Astrocyte (in vitro differentiated cells and primary cell): ENCODE results near the gene AIFM2. TPM values are rescaled to one million over a fixed set of nuclear protein-coding genes. Genes with fewer than 3 reads are reported as not detected.

Experiments
- DNase-seq: peaks from one replicate; pipeline ENCODE4 v3.0.0-alpha.2; 2010; ENCODE audit warnings: low read depth
- FAIRE-seq: peaks from 2 replicates; lab custom pipeline; 2011; peaks lifted over from hg19 to GRCh38; lab: Jason Lieb, UNC
- H2AFZ ChIP-seq: 2 replicates; pipeline ENCODE4 v1.6.0; 2012; ENCODE audit warnings: low read depth, low read length, inconsistent platforms
- H3K27ac ChIP-seq: 2 replicates; pipeline ENCODE4 v1.5.1; 2011; ENCODE audit warnings: low read depth, low read length, inconsistent platforms
- H3K27me3 ChIP-seq: 2 replicates; pipeline ENCODE4 v1.6.0; 2011; ENCODE audit warnings: low read length, inconsistent platforms; ENCODE audit not compliant: insufficient read depth
- H3K36me3 ChIP-seq: 2 replicates; pipeline ENCODE4 v1.5.1; 2011; ENCODE audit warnings: low read length, inconsistent platforms; ENCODE audit not compliant: insufficient read depth
- H3K4me1 ChIP-seq: 2 replicates; pipeline ENCODE4 v1.5.1; 2011; ENCODE audit warnings: low read length, inconsistent platforms; ENCODE audit not compliant: insufficient read depth
- H3K4me2 ChIP-seq: 2 replicates; pipeline ENCODE4 v1.6.0; 2012; ENCODE audit warnings: low read length, inconsistent platforms
- H3K4me3 ChIP-seq: 2 replicates; pipeline ENCODE4 v1.5.1; 2011; ENCODE audit warnings: low read depth, mild to moderate bottlenecking, low read length, inconsistent platforms; ENCODE audit not compliant: insufficient read depth
- H3K79me2 ChIP-seq: 2 replicates; pipeline ENCODE4 v1.6.0; 2012; ENCODE audit warnings: mild to moderate bottlenecking, low read length, inconsistent platforms; ENCODE audit not compliant: insufficient read depth
- H3K9ac ChIP-seq: 2 replicates; pipeline ENCODE4 v1.6.0; 2012; ENCODE audit warnings: mild to moderate bottlenecking, low read length, inconsistent platforms
- H3K9me3 ChIP-seq: 2 replicates; pipeline ENCODE4 v1.5.1; 2012; ENCODE audit warnings: low read depth, mild to moderate bottlenecking, low read length, inconsistent platforms; ENCODE audit not compliant: insufficient read depth
- H4K20me1 ChIP-seq: 2 replicates; pipeline ENCODE4 v1.6.0; 2012; ENCODE audit warnings: low read length, inconsistent platforms; ENCODE audit not compliant: insufficient read depth
- H3K27ac Mint-ChIP-seq: one replicate; pipeline ENCODE4 v1.8.0; 2021; ENCODE audit warnings: mild to moderate bottlenecking, mixed read lengths; ENCODE audit not compliant: unreplicated experiment
- H3K27me3 Mint-ChIP-seq: one replicate; pipeline ENCODE4 v1.8.0; 2021; ENCODE audit warnings: low read depth, mixed read lengths; ENCODE audit not compliant: unreplicated experiment
- H3K36me3 Mint-ChIP-seq: one replicate; pipeline ENCODE4 v1.8.0; 2021; ENCODE audit warnings: low read depth, mixed read lengths; ENCODE audit not compliant: unreplicated experiment
- H3K4me1 Mint-ChIP-seq: one replicate; pipeline ENCODE4 v1.8.0; 2021; ENCODE audit warnings: low read depth, mixed read lengths; ENCODE audit not compliant: unreplicated experiment
- H3K4me3 Mint-ChIP-seq: one replicate; pipeline ENCODE4 v1.8.0; 2021; ENCODE audit warnings: mild to moderate bottlenecking, moderate library complexity, mixed read lengths; ENCODE audit not compliant: unreplicated experiment
- H3K9me3 Mint-ChIP-seq: one replicate; pipeline ENCODE4 v1.8.0; 2021; ENCODE audit warnings: mild to moderate bottlenecking, mixed read lengths; ENCODE audit not compliant: unreplicated experiment
- EZH2 ChIP-seq: IDR thresholded peaks from 2 replicates; pipeline ENCODE4 v1.6.1; 2012; ENCODE audit warnings: mild to moderate bottlenecking, low read length, inconsistent platforms; ENCODE audit not compliant: insufficient read depth
- total RNA-seq: library from RNA; stranded (reverse); gene quantifications from 2 replicates; pipeline ENCODE4 v1.2.1, GENCODE V29; 2021
- TF ChIP-seq, protein P1 (sequence below): IDR thresholded peaks from 2 replicates; pipeline ENCODE4 v1.5.1; 2011; ENCODE audit warnings: low read depth, mild to moderate bottlenecking, inconsistent platforms, low read length, moderate library complexity; ENCODE audit not compliant: insufficient read depth

Gene AIFM2
- total RNA-seq, 1 donor from 2014 or later, result 7.1 TPM

- peaks cover 2% of the 10 kb centered on the region for H3K36me3 ChIP-seq
- H3K4me3 ChIP-seq, result no peak overlapping the region
- no peak overlapping the region for H3K4me3 Mint-ChIP-seq
- no peak for DNase-seq
- no peak overlapping the region for H3K4me2 ChIP-seq
- H3K79me2 ChIP-seq, result no peaks in the 10 kb centered on the region
- H3K9me3 ChIP-seq, result no peaks in the 10 kb centered on the region
- no peak overlapping the region for H2AFZ ChIP-seq
- H3K36me3 Mint-ChIP-seq, result peaks cover 13% of the 10 kb centered on the region
- no peak for FAIRE-seq
- no peaks in the 10 kb centered on the region for H3K9me3 Mint-ChIP-seq
- no peak overlapping the region for H3K27ac Mint-ChIP-seq
- H3K4me1 ChIP-seq, result no peaks in the 10 kb centered on the region
- H4K20me1 ChIP-seq, result no peaks in the 10 kb centered on the region
- H3K27ac ChIP-seq, result no peak overlapping the region
- H3K27me3 ChIP-seq, result no peaks in the 10 kb centered on the region
- no peak for TF ChIP-seq EZH2
- TF ChIP-seq, protein P1, sequence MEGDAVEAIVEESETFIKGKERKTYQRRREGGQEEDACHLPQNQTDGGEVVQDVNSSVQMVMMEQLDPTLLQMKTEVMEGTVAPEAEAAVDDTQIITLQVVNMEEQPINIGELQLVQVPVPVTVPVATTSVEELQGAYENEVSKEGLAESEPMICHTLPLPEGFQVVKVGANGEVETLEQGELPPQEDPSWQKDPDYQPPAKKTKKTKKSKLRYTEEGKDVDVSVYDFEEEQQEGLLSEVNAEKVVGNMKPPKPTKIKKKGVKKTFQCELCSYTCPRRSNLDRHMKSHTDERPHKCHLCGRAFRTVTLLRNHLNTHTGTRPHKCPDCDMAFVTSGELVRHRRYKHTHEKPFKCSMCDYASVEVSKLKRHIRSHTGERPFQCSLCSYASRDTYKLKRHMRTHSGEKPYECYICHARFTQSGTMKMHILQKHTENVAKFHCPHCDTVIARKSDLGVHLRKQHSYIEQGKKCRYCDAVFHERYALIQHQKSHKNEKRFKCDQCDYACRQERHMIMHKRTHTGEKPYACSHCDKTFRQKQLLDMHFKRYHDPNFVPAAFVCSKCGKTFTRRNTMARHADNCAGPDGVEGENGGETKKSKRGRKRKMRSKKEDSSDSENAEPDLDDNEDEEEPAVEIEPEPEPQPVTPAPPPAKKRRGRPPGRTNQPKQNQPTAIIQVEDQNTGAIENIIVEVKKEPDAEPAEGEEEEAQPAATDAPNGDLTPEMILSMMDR, result no peak
- peaks cover 5% of the 10 kb centered on the region for H3K4me1 Mint-ChIP-seq
- no peaks in the 10 kb centered on the region for H3K27me3 Mint-ChIP-seq
- H3K9ac ChIP-seq, result no peak overlapping the region
These were observed 23.4 kb downstream of the AIFM2 start for GRCh38 chr10:70109064-70109729.

DNA sequence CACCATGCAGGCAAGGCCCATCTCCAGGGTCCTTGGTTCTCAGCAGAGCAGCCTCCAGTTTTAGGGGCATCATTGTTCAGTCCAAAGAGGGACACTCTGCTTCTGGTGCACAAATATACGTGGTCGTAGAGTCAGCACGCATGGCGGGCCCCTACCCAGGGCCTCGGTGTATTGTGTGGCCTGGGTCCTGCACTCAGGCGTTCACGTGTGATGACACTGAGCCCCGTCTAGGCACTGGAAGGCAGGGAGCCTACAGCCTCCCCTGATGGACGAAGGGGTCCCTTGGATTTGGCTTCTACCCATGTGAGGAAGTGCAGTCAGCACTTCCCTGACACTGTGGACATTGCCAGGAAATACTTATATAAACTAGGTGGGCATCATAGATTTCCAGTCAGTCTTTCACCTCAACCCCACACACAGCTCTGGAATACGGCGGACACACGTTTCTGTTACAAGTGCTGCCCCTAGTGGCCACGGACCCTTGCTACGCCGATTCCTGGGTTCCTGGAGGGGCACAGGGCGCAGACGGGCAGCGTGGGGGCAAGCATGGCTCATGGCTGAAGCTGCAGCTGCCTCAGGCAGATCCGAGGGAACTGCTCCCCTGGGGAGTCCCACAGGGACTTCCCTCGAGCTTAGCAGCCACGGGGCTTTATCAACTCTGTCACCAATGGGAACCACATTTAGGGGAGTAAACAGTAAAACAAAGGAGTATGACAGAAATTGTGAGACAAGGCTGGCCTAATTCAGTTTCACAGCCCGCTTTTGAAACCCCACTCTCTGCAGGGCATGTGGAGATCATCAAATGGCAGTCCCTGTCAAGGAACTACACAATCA lies 25.4 kb downstream of the AIFM2 start:
- Histone ChIP-seq H3K36me3 (peaks cover 2% of the 10 kb centered on the region), H3K4me2 (no peak overlapping the region), H2AFZ (no peak overlapping the region), H3K27ac (no peak overlapping the region), H3K4me1 (no peaks in the 10 kb centered on the region), H3K9ac (no peak overlapping the region), H3K27me3 (no peaks in the 10 kb centered on the region), H4K20me1 (no peaks in the 10 kb centered on the region), H3K9me3 (no peaks in the 10 kb centered on the region), H3K79me2 (no peaks in the 10 kb centered on the region), H3K4me3 (no peak overlapping the region)
- H3K36me3 Mint-ChIP-seq, result peaks cover 12% of the 10 kb centered on the region
- no peak overlapping the region for H3K27ac Mint-ChIP-seq
- H3K4me3 Mint-ChIP-seq, result no peak overlapping the region
- DNase-seq, result no peak
- no peak for FAIRE-seq
- no peaks in the 10 kb centered on the region for H3K9me3 Mint-ChIP-seq
- H3K27me3 Mint-ChIP-seq, result no peaks in the 10 kb centered on the region
- H3K4me1 Mint-ChIP-seq, result no peaks in the 10 kb centered on the region
- no peak for TF ChIP-seq EZH2
- TF ChIP-seq, protein P1, result peak; percentile 37
